Measurements from ENCODE around the gene OTUD7B.

OTUD7B gene

GRCh38 chr1:149949911-149950310, 60.6 kb downstream of the OTUD7B start:
- TF ChIP-seq CTCF (IDR thresholded peaks at IDR 0.05; ENCODE audit: low read length): no peak
- TF ChIP-seq EZH2phosphoT487 (IDR thresholded peaks at IDR 0.05; ENCODE audit: low read length): no peak
- TF ChIP-seq EZH2 (optimal IDR thresholded peaks at IDR 0.05; ENCODE audit: low read depth, low read length): no peak
- no peaks in the 10 kb centered on the region for H3K27me3 ChIP-seq (replicated peaks; ENCODE audit: insufficient read depth, low read length)
- no peak overlapping the region for H3K4me2 ChIP-seq (ENCODE audit: low read depth, low read length)
- H3K36me3 ChIP-seq (replicated peaks; ENCODE audit: insufficient read depth, low read length): 0 out of 2 replicates have a peak, but pooled peaks cover 3% of the 10 kb centered on the region
- H3F3A ChIP-seq (ENCODE audit: insufficient read depth, low read length): no peaks in the 10 kb centered on the region
- no peak overlapping the region for H2AFZ ChIP-seq (ENCODE audit: low read length)
- H3K79me2 ChIP-seq (ENCODE audit: low read length): no peaks in the 10 kb centered on the region
- no peaks in the 10 kb centered on the region for H3K9me2 ChIP-seq (replicated peaks; ENCODE audit: insufficient read depth, low read length)
- no peak for DNase-seq
- H3K4me1 ChIP-seq (ENCODE audit: low read length): no peaks in the 10 kb centered on the region
- no peaks in the 10 kb centered on the region for H4K20me1 ChIP-seq (ENCODE audit: insufficient read depth, low read length)
- H3K9me3 ChIP-seq (replicated peaks; ENCODE audit: insufficient read depth, low read length): no peaks in the 10 kb centered on the region
- no peak overlapping the region for H3K4me3 ChIP-seq (ENCODE audit: low read length)
- H3K9ac ChIP-seq (ENCODE audit: low read length): no peak overlapping the region
- H3K27ac ChIP-seq (ENCODE audit: low read length): no peak overlapping the region

DNA sequence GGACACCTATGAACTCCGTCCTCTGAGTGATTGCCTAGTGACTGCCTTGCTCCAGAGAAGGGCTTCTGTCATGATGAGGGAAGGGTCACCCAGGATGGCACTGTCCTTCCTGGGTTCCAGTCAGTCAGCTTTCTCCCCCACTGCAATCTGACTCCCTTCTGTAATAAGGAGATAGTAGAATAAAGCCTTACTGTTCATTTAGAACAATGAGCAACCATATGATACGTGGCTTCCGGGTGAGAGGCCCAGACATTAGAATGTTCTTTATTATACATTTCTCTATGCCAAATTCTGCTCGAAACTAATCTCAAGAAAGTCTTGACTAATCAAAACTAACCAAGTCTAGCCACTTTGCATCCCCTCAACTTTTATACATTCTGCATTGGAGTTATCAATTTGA, 65.3 kb downstream of the OTUD7B start:
- Histone ChIP-seq H2AFZ (ENCODE audit: low read length) (no peak overlapping the region), H3K4me2 (ENCODE audit: low read depth, low read length) (no peak overlapping the region), H3K9me2 (replicated peaks; ENCODE audit: insufficient read depth, low read length) (no peaks in the 10 kb centered on the region), H3K27me3 (replicated peaks; ENCODE audit: insufficient read depth, low read length) (no peaks in the 10 kb centered on the region), H3K27ac (ENCODE audit: low read length) (no peak overlapping the region), H3F3A (ENCODE audit: insufficient read depth, low read length) (no peaks in the 10 kb centered on the region; the same call in 1 of the 2 replicates), H3K79me2 (ENCODE audit: low read length) (no peaks in the 10 kb centered on the region), H3K4me3 (ENCODE audit: low read length) (no peak overlapping the region), H3K36me3 (replicated peaks; ENCODE audit: insufficient read depth, low read length) (0 out of 2 replicates have a peak, but pooled peaks cover 3% of the 10 kb centered on the region), H4K20me1 (ENCODE audit: insufficient read depth, low read length) (no peaks in the 10 kb centered on the region), H3K4me1 (ENCODE audit: low read length) (no peaks in the 10 kb centered on the region), H3K9me3 (replicated peaks; ENCODE audit: insufficient read depth, low read length) (no peaks in the 10 kb centered on the region), H3K9ac (ENCODE audit: low read length) (no peak overlapping the region)
- TF ChIP-seq EZH2 (optimal IDR thresholded peaks at IDR 0.05; ENCODE audit: low read depth, low read length) (no peak), EZH2phosphoT487 (IDR thresholded peaks at IDR 0.05; ENCODE audit: low read length) (no peak), CTCF (IDR thresholded peaks at IDR 0.05; ENCODE audit: low read length) (no peak)
- no peak for DNase-seq

GRCh38 chr1:149942885-149943284, 67.6 kb downstream of the OTUD7B start:
- no peaks in the 10 kb centered on the region for H3K27me3 ChIP-seq (replicated peaks; ENCODE audit: insufficient read depth, low read length)
- H4K20me1 ChIP-seq (ENCODE audit: insufficient read depth, low read length): no peaks in the 10 kb centered on the region
- H3K9ac ChIP-seq (ENCODE audit: low read length): no peak overlapping the region
- H3K4me1 ChIP-seq (ENCODE audit: low read length): peaks cover 14% of the 10 kb centered on the region
- no peak for DNase-seq
- TF ChIP-seq EZH2 (optimal IDR thresholded peaks at IDR 0.05; ENCODE audit: low read depth, low read length) (no peak), CTCF (IDR thresholded peaks at IDR 0.05; ENCODE audit: low read length) (no peak), EZH2phosphoT487 (IDR thresholded peaks at IDR 0.05; ENCODE audit: low read length) (no peak)
- H2AFZ ChIP-seq (ENCODE audit: low read length): no peak overlapping the region
- H3K4me2 ChIP-seq (ENCODE audit: low read depth, low read length): no peak overlapping the region
- no peaks in the 10 kb centered on the region for H3K9me3 ChIP-seq (replicated peaks; ENCODE audit: insufficient read depth, low read length)
- 0 out of 2 replicates have a peak, but pooled peaks cover 3% of the 10 kb centered on the region for H3K36me3 ChIP-seq (replicated peaks; ENCODE audit: insufficient read depth, low read length)
- peaks cover 7% of the 10 kb centered on the region for H3F3A ChIP-seq (ENCODE audit: insufficient read depth, low read length)
- H3K79me2 ChIP-seq (ENCODE audit: low read length): no peaks in the 10 kb centered on the region
- no peak overlapping the region for H3K4me3 ChIP-seq (ENCODE audit: low read length)
- no peak overlapping the region for H3K27ac ChIP-seq (ENCODE audit: low read length)
- no peaks in the 10 kb centered on the region for H3K9me2 ChIP-seq (replicated peaks; ENCODE audit: insufficient read depth, low read length)
